Ramos (cell line): ENCODE data around the gene RCN1.

Source experiments
- in situ Hi-C: fragments of 300-500 bp; cut with MboI; formaldehyde crosslinking; loops from one replicate; pipeline ENCODE4 v1.14.3; 2022; ENCODE audit warnings: low sequenced_read_pairs; ENCODE audit not compliant: unreplicated experiment

RCN1 gene

GRCh38 chr11:32148895-32149294 is 58.0 kb downstream of the RCN1 start:
- in situ Hi-C loops, result no loop called here

DNA sequence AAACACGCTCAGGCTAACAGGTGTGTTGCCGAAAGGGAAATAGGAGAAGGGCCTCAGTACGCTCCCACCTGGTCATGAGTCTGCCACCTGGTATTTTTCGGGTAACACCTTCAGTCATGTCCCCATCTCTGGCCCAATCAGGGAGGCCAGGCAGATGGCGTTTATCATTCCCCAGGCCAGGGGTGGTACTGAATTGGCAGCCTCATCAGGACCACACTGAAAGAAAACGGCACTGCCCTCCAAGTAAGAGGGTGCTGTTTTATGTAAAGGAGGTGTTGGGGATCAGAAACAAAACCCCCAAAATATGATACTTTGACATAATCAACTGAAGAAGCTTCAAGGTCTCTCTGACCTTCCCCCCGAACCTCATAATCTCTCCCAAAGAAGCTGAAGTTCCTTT is 58.9 kb downstream of the RCN1 start:
- in situ Hi-C loops, result no loop called here

DNA sequence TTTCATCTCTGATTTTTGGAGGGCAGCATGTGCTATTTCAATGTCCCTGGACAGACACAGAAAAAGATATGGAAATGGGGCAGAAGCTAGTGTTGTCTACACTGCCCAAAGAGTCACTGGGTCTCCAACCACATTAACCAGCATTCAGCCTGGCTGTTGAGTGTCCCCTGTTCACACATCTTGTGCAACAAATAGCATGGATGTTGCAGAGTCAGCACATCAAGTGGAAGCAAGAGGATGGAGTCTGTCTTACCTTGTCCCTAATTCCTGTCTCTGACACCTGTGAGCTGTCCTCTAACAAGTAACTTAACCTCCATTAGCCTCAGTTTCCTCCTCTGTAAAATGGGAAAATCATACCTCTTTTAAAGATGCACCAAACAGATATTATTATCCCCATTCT is 60.2 kb downstream of the RCN1 start:
- in situ Hi-C loops, result no loop called here

DNA sequence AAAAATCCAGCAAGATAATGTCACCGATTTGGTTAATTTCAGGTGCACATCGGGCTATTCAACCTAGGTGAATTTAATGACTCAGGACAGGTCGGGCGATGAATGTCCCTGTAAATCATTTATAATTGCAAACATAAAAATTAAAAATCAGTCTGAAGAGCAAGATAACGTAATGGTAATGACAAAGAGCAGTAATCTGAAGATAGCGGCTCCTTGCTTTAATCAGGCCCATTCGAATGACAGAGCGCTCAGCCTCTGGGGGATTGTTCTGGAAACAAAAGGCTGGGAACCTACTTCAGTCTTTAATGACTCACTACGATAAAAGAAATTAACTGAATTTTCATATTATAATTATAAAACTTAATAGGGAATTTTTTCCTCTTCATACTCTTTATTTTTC is 61.3 kb downstream of the RCN1 start:
- in situ Hi-C loops, result no loop called here

DNA sequence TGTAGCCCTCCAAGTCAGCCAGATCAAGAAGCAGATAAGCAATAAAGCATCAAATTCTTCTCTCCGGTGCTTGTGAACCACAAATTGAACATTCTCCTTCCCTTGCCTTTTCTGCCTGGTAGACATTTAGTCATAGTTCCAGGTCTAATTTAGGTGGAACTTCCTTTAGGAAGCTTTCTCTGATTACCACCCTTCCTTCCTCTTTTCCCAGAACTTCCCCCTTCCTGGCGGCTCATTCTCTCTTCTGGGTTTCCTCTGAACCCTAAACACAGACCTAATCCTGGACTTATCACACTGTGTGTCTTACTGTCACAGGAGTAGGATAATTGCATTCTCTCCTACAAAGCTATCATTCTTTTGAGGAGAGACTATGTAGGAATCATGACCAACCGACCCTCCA is 61.9 kb downstream of the RCN1 start:
- in situ Hi-C loops, result no loop called here

DNA sequence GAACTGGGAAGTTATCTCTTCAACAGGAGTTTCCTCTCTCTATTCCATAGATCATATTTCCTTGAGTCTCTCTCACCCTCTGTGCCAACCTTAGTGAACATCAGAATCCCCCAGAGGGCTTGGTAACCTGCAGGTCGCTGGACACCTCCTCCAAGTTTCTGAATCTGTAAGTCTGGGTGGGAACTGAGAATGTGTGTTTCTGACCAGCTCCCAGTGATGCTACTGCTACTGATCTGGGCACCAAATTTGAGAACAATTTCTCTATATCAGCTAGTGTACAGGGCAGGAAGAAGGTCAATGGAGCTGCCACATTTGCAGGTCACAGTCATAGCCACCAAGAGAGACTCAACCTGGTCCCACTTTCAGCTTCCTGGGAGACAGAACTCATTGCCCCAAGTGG is 62.9 kb downstream of the RCN1 start:
- in situ Hi-C loops, result no loop called here

GRCh38 chr11:32154275-32154674 is 63.4 kb downstream of the RCN1 start:
- in situ Hi-C loops, result no loop called here
